ENCODE measurements around the gene WDR1. TPM values are rescaled to one million over a fixed set of nuclear protein-coding genes. Genes with fewer than 3 reads are reported as not detected.

WDR1 gene
- total and polyA plus RNA-seq, 4 donors = 85.8 to 148 (median 135) TPM

- peaks cover 37% of the 10 kb centered on the region for H3K4me1 ChIP-seq (ENCODE audit: control insufficient read depth, insufficient read depth, low read length)
- 4% methylated on average over 70 of the region's 70 CpGs for WGBS (ENCODE audit: insufficient coverage)
- peak in 1 of 6 donors; percentile 22 for DNase-seq (ENCODE audit: low read depth in 4 of 6, low spot score in 6 of 6)
Measured at GRCh38 chr4:10115797-10116568, 616 bp downstream of the WDR1 start.

DNA sequence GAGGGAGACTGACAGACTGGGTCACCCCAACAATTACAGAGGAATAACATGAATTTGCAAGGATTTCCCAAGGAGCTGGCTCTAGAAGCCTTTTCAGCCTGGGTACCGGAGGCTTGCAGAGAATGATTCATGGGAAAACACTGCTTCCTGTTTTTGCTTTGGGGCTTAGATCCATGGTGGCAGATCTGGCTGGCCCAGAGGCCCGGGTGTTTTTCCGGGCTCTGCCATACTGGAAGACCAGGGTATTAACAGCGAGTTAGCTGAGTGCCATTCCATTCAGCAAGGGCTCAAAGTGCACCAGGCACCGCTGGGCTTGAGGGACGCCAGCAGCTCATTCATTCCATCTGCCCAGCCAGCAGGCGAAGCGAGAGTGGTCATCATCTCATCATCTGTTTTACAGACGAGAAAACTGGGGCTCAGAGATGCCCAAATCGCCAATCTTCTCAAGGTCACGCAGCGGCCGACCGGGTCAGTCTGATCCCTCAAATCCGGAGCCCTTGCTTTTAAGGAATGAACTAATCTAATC is 1.3 kb downstream of the WDR1 start:
- Histone ChIP-seq H3K36me3 (ENCODE audit: control insufficient read depth, insufficient read depth, low read length) (peaks cover 46% of the 10 kb centered on the region), H3K27ac (ENCODE audit: low read depth, low read length) (peak overlapping the region; percentile 29), H3K9me3 (ENCODE audit: control insufficient read depth, insufficient read depth, low read length) (no peaks in the 10 kb centered on the region), H3K4me3 (ENCODE audit: low read depth, low read length) (peak overlapping the region; percentile 58), H3K27me3 (ENCODE audit: control insufficient read depth, insufficient read depth, low read length) (no peaks in the 10 kb centered on the region), H3K4me1 (ENCODE audit: control insufficient read depth, insufficient read depth, low read length) (peaks cover 38% of the 10 kb centered on the region)
- WGBS (ENCODE audit: insufficient coverage) = 47% methylated on average over 15 of the region's 15 CpGs
- DNase-seq (ENCODE audit: low read depth in 4 of 6, low spot score in 6 of 6) = peak in 1 of 6 donors; percentile 13

More at GRCh38 chr4:10115797-10116568, 616 bp downstream of the WDR1 start:
- Histone ChIP-seq H3K9me3 (ENCODE audit: control insufficient read depth, insufficient read depth, low read length) (no peaks in the 10 kb centered on the region), H3K27me3 (ENCODE audit: control insufficient read depth, insufficient read depth, low read length) (no peaks in the 10 kb centered on the region), H3K36me3 (ENCODE audit: control insufficient read depth, insufficient read depth, low read length) (peaks cover 40% of the 10 kb centered on the region), H3K4me3 (ENCODE audit: low read depth, low read length) (peak overlapping the region; percentile 58), H3K27ac (ENCODE audit: low read depth, low read length) (peak overlapping the region; percentile 29)

- DNase-seq (ENCODE audit: low read depth in 4 of 6, low spot score in 6 of 6) = no peak
- 82% methylated on average over 7 of the region's 7 CpGs for WGBS (ENCODE audit: insufficient coverage)
- no peaks in the 10 kb centered on the region for H3K27me3 ChIP-seq (ENCODE audit: control insufficient read depth, insufficient read depth, low read length)
- H3K27ac ChIP-seq (ENCODE audit: low read depth, low read length) = no peak overlapping the region
- peaks cover 43% of the 10 kb centered on the region for H3K4me1 ChIP-seq (ENCODE audit: control insufficient read depth, insufficient read depth, low read length)
- peaks cover 53% of the 10 kb centered on the region for H3K36me3 ChIP-seq (ENCODE audit: control insufficient read depth, insufficient read depth, low read length)
- no peaks in the 10 kb centered on the region for H3K9me3 ChIP-seq (ENCODE audit: control insufficient read depth, insufficient read depth, low read length)
- no peak overlapping the region for H3K4me3 ChIP-seq (ENCODE audit: low read depth, low read length)
Measured at GRCh38 chr4:10114607-10115006, 2.0 kb downstream of the WDR1 start.

GRCh38 chr4:10114147-10114546 is 2.5 kb downstream of the WDR1 start:
- H3K9me3 ChIP-seq (ENCODE audit: control insufficient read depth, insufficient read depth, low read length) = no peaks in the 10 kb centered on the region
- H3K27ac ChIP-seq (ENCODE audit: low read depth, low read length) = no peak overlapping the region
- DNase-seq (ENCODE audit: low read depth in 4 of 6, low spot score in 6 of 6) = no peak
- 83% methylated on average over 4 of the region's 4 CpGs for WGBS (ENCODE audit: insufficient coverage)
- no peaks in the 10 kb centered on the region for H3K27me3 ChIP-seq (ENCODE audit: control insufficient read depth, insufficient read depth, low read length)
- H3K36me3 ChIP-seq (ENCODE audit: control insufficient read depth, insufficient read depth, low read length) = peaks cover 58% of the 10 kb centered on the region
- H3K4me3 ChIP-seq (ENCODE audit: low read depth, low read length) = no peak overlapping the region
- peaks cover 47% of the 10 kb centered on the region for H3K4me1 ChIP-seq (ENCODE audit: control insufficient read depth, insufficient read depth, low read length)

GRCh38 chr4:10113362-10114047 is 3.1 kb downstream of the WDR1 start:
- no peak overlapping the region for H3K4me3 ChIP-seq (ENCODE audit: low read depth, low read length)
- H3K36me3 ChIP-seq (ENCODE audit: control insufficient read depth, insufficient read depth, low read length) = peaks cover 61% of the 10 kb centered on the region
- no peak for DNase-seq (ENCODE audit: low read depth in 4 of 6, low spot score in 6 of 6)
- WGBS (ENCODE audit: insufficient coverage) = 79% methylated on average over 11 of the region's 12 CpGs
- no peaks in the 10 kb centered on the region for H3K9me3 ChIP-seq (ENCODE audit: control insufficient read depth, insufficient read depth, low read length)
- H3K27ac ChIP-seq (ENCODE audit: low read depth, low read length) = no peak overlapping the region
- H3K27me3 ChIP-seq (ENCODE audit: control insufficient read depth, insufficient read depth, low read length) = no peaks in the 10 kb centered on the region
- peaks cover 51% of the 10 kb centered on the region for H3K4me1 ChIP-seq (ENCODE audit: control insufficient read depth, insufficient read depth, low read length)

- WGBS (ENCODE audit: insufficient coverage) = 94% methylated on average over 11 of the region's 16 CpGs
- Histone ChIP-seq H3K27ac (ENCODE audit: low read depth, low read length) (no peak overlapping the region), H3K9me3 (ENCODE audit: control insufficient read depth, insufficient read depth, low read length) (no peaks in the 10 kb centered on the region), H3K4me1 (ENCODE audit: control insufficient read depth, insufficient read depth, low read length) (peaks cover 48% of the 10 kb centered on the region), H3K4me3 (ENCODE audit: low read depth, low read length) (no peak overlapping the region), H3K27me3 (ENCODE audit: control insufficient read depth, insufficient read depth, low read length) (no peaks in the 10 kb centered on the region), H3K36me3 (ENCODE audit: control insufficient read depth, insufficient read depth, low read length) (peaks cover 65% of the 10 kb centered on the region)
- DNase-seq (ENCODE audit: low read depth in 4 of 6, low spot score in 6 of 6) = no peak
Measured at GRCh38 chr4:10112658-10113284, 3.8 kb downstream of the WDR1 start.

- Histone ChIP-seq H3K4me1 (ENCODE audit: control insufficient read depth, insufficient read depth, low read length) (peaks cover 54% of the 10 kb centered on the region), H3K4me3 (ENCODE audit: low read depth, low read length) (no peak overlapping the region), H3K9me3 (ENCODE audit: control insufficient read depth, insufficient read depth, low read length) (no peaks in the 10 kb centered on the region), H3K27me3 (ENCODE audit: control insufficient read depth, insufficient read depth, low read length) (no peaks in the 10 kb centered on the region), H3K36me3 (ENCODE audit: control insufficient read depth, insufficient read depth, low read length) (peaks cover 79% of the 10 kb centered on the region), H3K27ac (ENCODE audit: low read depth, low read length) (no peak overlapping the region)
- DNase-seq (ENCODE audit: low read depth in 4 of 6, low spot score in 6 of 6) = no peak
- WGBS (ENCODE audit: insufficient coverage) = 93% methylated on average over 13 of the region's 13 CpGs
Measured at GRCh38 chr4:10111067-10111801, 5.4 kb downstream of the WDR1 start.

DNA sequence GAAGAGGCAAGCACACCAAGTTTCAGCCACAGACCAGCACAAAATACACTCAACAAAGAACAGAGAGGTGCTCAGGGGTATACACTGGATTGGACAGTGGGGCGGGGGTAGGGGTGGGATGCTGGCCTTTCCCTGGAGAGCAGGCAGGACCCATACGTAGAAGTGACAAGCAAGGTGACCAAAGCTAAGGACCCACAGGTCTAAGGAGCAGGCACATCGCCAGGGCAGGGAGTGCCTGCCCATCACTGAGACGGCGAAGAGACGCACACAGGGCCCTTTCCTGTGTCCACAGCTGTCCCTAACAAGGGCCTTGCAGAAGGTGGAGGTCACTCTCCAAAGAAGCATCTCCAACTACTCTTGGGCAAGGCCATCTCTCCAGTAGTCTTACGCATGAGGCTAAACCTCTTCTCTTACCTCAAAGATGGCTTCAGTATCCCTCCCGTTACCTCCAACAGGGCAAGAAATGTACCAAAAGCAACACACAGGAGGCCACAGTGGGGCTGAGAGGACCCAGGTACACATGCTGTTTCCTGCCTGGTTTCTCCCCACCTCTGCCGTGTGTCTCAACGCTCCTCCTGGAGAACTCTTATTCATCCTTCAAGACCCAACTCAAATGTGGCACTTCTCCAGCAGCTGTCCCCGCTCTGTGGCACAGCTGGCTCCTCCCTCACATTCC is 6.5 kb downstream of the WDR1 start:
- H3K4me1 ChIP-seq (ENCODE audit: control insufficient read depth, insufficient read depth, low read length) = peaks cover 48% of the 10 kb centered on the region

More for the DNA sequence above, 6.5 kb downstream of the WDR1 start:
- no peak for DNase-seq (ENCODE audit: low read depth in 4 of 6, low spot score in 6 of 6)
- 96% methylated on average over 11 of the region's 11 CpGs for WGBS (ENCODE audit: insufficient coverage)
- Histone ChIP-seq H3K27me3 (ENCODE audit: control insufficient read depth, insufficient read depth, low read length) (no peaks in the 10 kb centered on the region), H3K9me3 (ENCODE audit: control insufficient read depth, insufficient read depth, low read length) (no peaks in the 10 kb centered on the region), H3K36me3 (ENCODE audit: control insufficient read depth, insufficient read depth, low read length) (peaks cover 74% of the 10 kb centered on the region), H3K4me3 (ENCODE audit: low read depth, low read length) (no peak overlapping the region), H3K27ac (ENCODE audit: low read depth, low read length) (no peak overlapping the region)
